PC-3 (cell line): ENCODE measurements around the gene FAXC.

Experiments
- CTCF ChIP-seq: fragments of 300-600 bp; sonication (generic); conservative IDR thresholded peaks from 2 replicates; pipeline ENCODE4 v1.5.1; 2017; ENCODE audit warnings: antibody characterized with exemption, low read depth, mild to moderate bottlenecking, low read length
- EZH2phosphoT487 ChIP-seq: fragments of 300-600 bp; sonication (generic); IDR thresholded peaks from 2 replicates; pipeline ENCODE4 v1.6.1; 2018; ENCODE audit warnings: mild to moderate bottlenecking, antibody characterized with exemption, low read length, borderline replicate concordance

DNA sequence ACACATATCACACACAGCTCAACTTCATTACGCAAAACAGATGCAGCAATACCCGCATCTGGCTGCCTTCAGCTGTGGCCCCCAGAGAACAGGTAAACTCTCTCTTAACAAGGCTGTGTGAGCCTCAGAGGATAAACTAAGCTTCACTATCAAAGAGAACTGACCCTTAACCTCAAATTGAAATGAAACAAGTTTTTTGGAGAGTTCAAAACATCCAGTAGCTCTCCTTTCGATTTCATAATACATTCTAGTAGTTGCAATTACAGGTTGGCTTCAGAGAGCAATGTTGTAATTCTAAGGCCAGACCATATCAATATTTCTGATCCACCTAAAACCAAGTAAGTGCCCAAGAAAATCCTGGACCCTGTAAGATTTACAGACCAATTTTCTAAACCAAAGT, 113.5 kb downstream of the FAXC start:
- no peak for TF ChIP-seq CTCF
- no peak for TF ChIP-seq EZH2phosphoT487
